PC-9 (cell line): Measurements from ENCODE around the gene AGAP3. TPM values are rescaled to one million over a fixed set of nuclear protein-coding genes. Genes with fewer than 3 reads are reported as not detected.

Source experiments
- BruUV-seq: library from RNA; stranded (reverse); fragments of 400-500 nt; replicated peaks from 2 replicates; lab custom pipeline; 2021; lab: Mats Ljungman, UMichigan
- CTCF ChIA-PET: fragments of 300-600 bp; sonication (Branson Sonifier 250); formaldehyde crosslinking; loops from one replicate; lab custom pipeline; 2022; ENCODE audit warnings: antibody characterized with exemption; lab: Charles Lee
- POLR2A ChIA-PET: fragments of 300-600 bp; sonication (Branson Sonifier 250); formaldehyde crosslinking; loops from one replicate; lab custom pipeline; 2022; ENCODE audit warnings: antibody characterized with exemption; ENCODE audit not compliant: unreplicated experiment; lab: Charles Lee
- DNase-seq, 2 experiments: peaks; one replicate each; pipeline versions ENCODE4 v3.0.0 to v3.0.0-alpha.2; 2015 to 2022; ENCODE audit warnings: mixed read lengths in 1 of 2
- H2AFZ ChIP-seq: fragments of 200-600 bp; sonication (generic); 2 replicates; pipeline ENCODE4 v1.8.1; 2017; ENCODE audit warnings: antibody characterized with exemption
- H3F3A ChIP-seq: fragments of 200-600 bp; sonication (generic); 2 replicates; pipeline ENCODE4 v1.8.1; 2017; ENCODE audit warnings: antibody characterized with exemption, mild to moderate bottlenecking, low read depth; ENCODE audit not compliant: insufficient read depth
- H3K27ac ChIP-seq: fragments of 200-600 bp; sonication (generic); 2 replicates; pipeline ENCODE4 v1.6.1; 2016; ENCODE audit warnings: mixed run types
- H3K27me3 ChIP-seq: fragments of 200-600 bp; sonication (generic); 2 replicates; pipeline ENCODE4 v1.6.1; 2016; ENCODE audit warnings: low read depth, mixed run types; ENCODE audit not compliant: insufficient read depth
- H3K36me3 ChIP-seq: fragments of 200-600 bp; sonication (generic); 2 replicates; pipeline ENCODE4 v1.6.1; 2016; ENCODE audit warnings: low read depth, mixed run types
- H3K4me1 ChIP-seq: fragments of 200-600 bp; sonication (generic); replicated peaks from 2 replicates; pipeline ENCODE4 v1.6.1; 2016; ENCODE audit warnings: mixed run types; ENCODE audit not compliant: insufficient read depth
- H3K4me2 ChIP-seq: fragments of 200-600 bp; sonication (generic); 2 replicates; pipeline ENCODE4 v1.6.1; 2017; ENCODE audit warnings: mixed run types
- H3K4me3 ChIP-seq: fragments of 200-600 bp; sonication (generic); 2 replicates; pipeline ENCODE4 v1.6.1; 2016; ENCODE audit warnings: mixed run types
- H3K79me2 ChIP-seq: fragments of 200-600 bp; sonication (generic); 2 replicates; pipeline ENCODE4 v1.6.1; 2017; ENCODE audit warnings: low read depth, mixed run types
- H3K9me2 ChIP-seq: fragments of 200-600 bp; sonication (generic); 2 replicates; pipeline ENCODE4 v1.8.1; 2017; ENCODE audit warnings: mild to moderate bottlenecking; ENCODE audit not compliant: insufficient read depth
- H3K9me3 ChIP-seq: fragments of 200-600 bp; sonication (generic); 2 replicates; pipeline ENCODE4 v1.8.1; 2016; ENCODE audit warnings: low read depth; ENCODE audit not compliant: insufficient read depth
- H4K20me1 ChIP-seq: fragments of 200-600 bp; sonication (generic); 2 replicates; pipeline ENCODE4 v1.8.1; 2017; ENCODE audit not compliant: insufficient read depth
- CTCF ChIP-seq: fragments of 200-600 bp; sonication (generic); conservative IDR thresholded peaks from 2 replicates; pipeline ENCODE4 v1.6.1; 2017; ENCODE audit warnings: mixed run types, antibody characterized with exemption, mild to moderate bottlenecking, moderate library complexity
- EZH2 ChIP-seq: fragments of 200-600 bp; sonication (generic); IDR thresholded peaks from 2 replicates; pipeline ENCODE4 v1.8.0; 2017; ENCODE audit warnings: antibody characterized with exemption, low read depth
- intact Hi-C: fragments of 100-400 bp; cut with micrococcal nuclease; formaldehyde crosslinking; loops from one replicate; pipeline ENCODE4 v1.10.0; 2022; ENCODE audit not compliant: unreplicated experiment
- total RNA-seq: library from RNA; stranded (reverse); gene quantifications from 2 replicates; pipeline ENCODE4 v1.2.3, GENCODE V29; 2021

Gene AGAP3
- total RNA-seq, 1 experiment from 2014 or later: 103 TPM

GRCh38 chr7:151060113-151060415, 26.2 kb upstream of the AGAP3 start:
- Histone ChIP-seq H3K27me3 (no peaks in the 10 kb centered on the region), H3K79me2 (peaks cover 43% of the 10 kb centered on the region), H4K20me1 (peaks cover 15% of the 10 kb centered on the region), H3K36me3 (no peaks in the 10 kb centered on the region), H2AFZ (peak overlapping the region; percentile 79), H3F3A (peaks cover 50% of the 10 kb centered on the region; the same call in 1 of the 2 replicates), H3K4me3 (peak overlapping the region; percentile 82), H3K4me2 (peak overlapping the region; percentile 93), H3K4me1 (peaks cover 50% of the 10 kb centered on the region), H3K9me3 (no peaks in the 10 kb centered on the region), H3K9me2 (no peaks in the 10 kb centered on the region), H3K27ac (no peak overlapping the region)
- intact Hi-C loops: loop anchor here (1.0 kb wide), 1 partner anchor 20 kb away; the partner anchor contains the start of gene FASTK
- BruUV-seq: no TSS peak
- peak; percentile 42; the same call in 1 of the 2 replicates for TF ChIP-seq CTCF
- TF ChIP-seq EZH2: no peak
- POLR2A ChIA-PET: no interaction called here
- CTCF ChIA-PET: interaction anchor here (0.7 kb wide), 1 partner anchor 24 kb away, joined by 3 read pairs; no protein-coding TSS in a partner anchor
- no peak for DNase-seq

GRCh38 chr7:151060416-151061212, 25.7 kb upstream of the AGAP3 start:
- peaks cover 47% of the 10 kb centered on the region; the same call in 1 of the 2 replicates for H3F3A ChIP-seq
- TSS peak; percentile 23 for BruUV-seq
- H3K9me2 ChIP-seq: no peaks in the 10 kb centered on the region
- intact Hi-C loops: loop anchor here (1.0 kb wide), 1 partner anchor 20 kb away; the partner anchor contains the start of gene FASTK
- POLR2A ChIA-PET: interaction anchor here (0.6 to 0.7 kb wide), 4 partner anchors 8 to 249 kb away, joined by 4 to 25 read pairs (median 7); partner anchors contain the start of genes ABCB8 and ATG9B
- H3K9me3 ChIP-seq: no peaks in the 10 kb centered on the region
- TF ChIP-seq EZH2 (no peak), CTCF (no peak)
- peaks cover 43% of the 10 kb centered on the region for H3K79me2 ChIP-seq
- H4K20me1 ChIP-seq: peaks cover 20% of the 10 kb centered on the region
- H3K36me3 ChIP-seq: no peaks in the 10 kb centered on the region
- peak overlapping the region; percentile 79 for H2AFZ ChIP-seq
- DNase-seq: peak in 1 of 2 experiments; percentile 71
- peak overlapping the region; percentile 93 for H3K4me2 ChIP-seq
- H3K4me1 ChIP-seq: peaks cover 50% of the 10 kb centered on the region
- peak overlapping the region; percentile 82 for H3K4me3 ChIP-seq
- CTCF ChIA-PET: interaction anchor here (0.7 kb wide), 1 partner anchor 24 kb away, joined by 3 read pairs; no protein-coding TSS in a partner anchor
- no peaks in the 10 kb centered on the region for H3K27me3 ChIP-seq
- H3K27ac ChIP-seq: no peak overlapping the region

- DNase-seq: no peak
- peaks cover 50% of the 10 kb centered on the region for H3K4me1 ChIP-seq
- intact Hi-C loops: no loop called here
- TF ChIP-seq CTCF: no peak
- TF ChIP-seq EZH2: no peak
- H3K9me3 ChIP-seq: no peaks in the 10 kb centered on the region
- peak overlapping the region; percentile 93 for H3K4me2 ChIP-seq
- BruUV-seq: no TSS peak
- no peaks in the 10 kb centered on the region for H3K9me2 ChIP-seq
- H3K79me2 ChIP-seq: peaks cover 43% of the 10 kb centered on the region
- no peak overlapping the region for H2AFZ ChIP-seq
- H4K20me1 ChIP-seq: peaks cover 23% of the 10 kb centered on the region
- peak overlapping the region; percentile 82; the same call in 1 of the 2 replicates for H3K4me3 ChIP-seq
- no peaks in the 10 kb centered on the region for H3K27me3 ChIP-seq
- peaks cover under 1% of the 10 kb centered on the region; the same call in 1 of the 2 replicates for H3K36me3 ChIP-seq
- ChIA-PET CTCF (interaction anchor here (0.6 to 1.2 kb wide), 2 partner anchors 24 to 33 kb away, joined by 3 to 8 read pairs; partner anchors contain the start of gene ABCB8), POLR2A (interaction anchor here (0.5 to 0.7 kb wide), 5 partner anchors 8 to 250 kb away, joined by 4 to 25 read pairs (median 5); partner anchors contain the start of genes ABCB8 and ATG9B)
- peak overlapping the region; percentile 85 for H3K27ac ChIP-seq
- H3F3A ChIP-seq: peaks cover 38% of the 10 kb centered on the region; the same call in 1 of the 2 replicates
Measured at GRCh38 chr7:151061213-151062110, 24.8 kb upstream of the AGAP3 start.
